Stomach (tissue), 4 donors: Measurements from ENCODE around the gene SGPL1.

Experiments used
- POLR2A ChIP-seq, 4 donors: fragments of 450-650 bp; IDR thresholded peaks; one replicate each; pipeline ENCODE4 v1.6.1; 2016; ENCODE audit warnings: antibody characterized with exemption in 4 of 4, control low read depth in 2 of 4, mild to moderate bottlenecking in 1 of 4, moderate library complexity in 1 of 4
- TF ChIP-seq, protein P1 (sequence below), 7 experiments: fragments of 450-650 bp in 4 of 7; fragments of 200-600 bp in 3 of 7; sonication (generic) in 3 of 7; IDR thresholded peaks; one replicate each; pipeline ENCODE4 v1.5.1; 2016 to 2019; ENCODE audit warnings: antibody characterized with exemption in 7 of 7, control low read depth in 2 of 7, mild to moderate bottlenecking in 1 of 7

DNA sequence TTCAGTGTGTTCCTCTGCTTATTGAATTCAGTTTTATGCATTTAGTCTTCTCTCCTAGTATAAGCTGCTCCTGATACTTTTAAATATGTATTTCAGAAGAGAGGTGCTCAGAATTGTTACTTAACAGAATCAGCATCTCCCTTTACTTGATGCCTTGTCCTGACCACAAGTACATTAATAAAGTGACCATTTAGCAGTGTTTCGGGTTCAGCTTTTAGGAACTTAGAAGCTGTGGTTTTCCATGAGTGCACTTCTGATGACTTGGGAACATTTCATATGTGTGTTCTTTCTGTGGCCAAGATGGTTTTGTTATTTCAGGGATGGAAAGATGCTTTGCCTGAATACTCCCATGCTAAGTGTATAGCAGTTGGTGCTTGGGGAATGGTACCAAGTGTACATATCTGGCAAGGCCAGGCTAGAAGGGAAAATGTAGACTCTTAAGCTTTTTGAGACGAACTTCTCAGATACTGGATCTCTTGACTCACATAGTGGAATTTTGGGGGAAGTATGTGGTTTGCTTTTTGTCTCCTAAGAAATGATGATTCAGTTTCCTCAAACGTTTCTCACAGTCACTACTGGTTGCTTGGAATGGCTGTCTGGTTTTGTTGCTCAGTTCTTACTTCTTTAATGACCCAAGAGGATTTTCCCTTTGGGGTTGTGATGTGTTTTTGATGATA lies 17.2 kb downstream of the SGPL1 start:
- TF ChIP-seq, protein P1, sequence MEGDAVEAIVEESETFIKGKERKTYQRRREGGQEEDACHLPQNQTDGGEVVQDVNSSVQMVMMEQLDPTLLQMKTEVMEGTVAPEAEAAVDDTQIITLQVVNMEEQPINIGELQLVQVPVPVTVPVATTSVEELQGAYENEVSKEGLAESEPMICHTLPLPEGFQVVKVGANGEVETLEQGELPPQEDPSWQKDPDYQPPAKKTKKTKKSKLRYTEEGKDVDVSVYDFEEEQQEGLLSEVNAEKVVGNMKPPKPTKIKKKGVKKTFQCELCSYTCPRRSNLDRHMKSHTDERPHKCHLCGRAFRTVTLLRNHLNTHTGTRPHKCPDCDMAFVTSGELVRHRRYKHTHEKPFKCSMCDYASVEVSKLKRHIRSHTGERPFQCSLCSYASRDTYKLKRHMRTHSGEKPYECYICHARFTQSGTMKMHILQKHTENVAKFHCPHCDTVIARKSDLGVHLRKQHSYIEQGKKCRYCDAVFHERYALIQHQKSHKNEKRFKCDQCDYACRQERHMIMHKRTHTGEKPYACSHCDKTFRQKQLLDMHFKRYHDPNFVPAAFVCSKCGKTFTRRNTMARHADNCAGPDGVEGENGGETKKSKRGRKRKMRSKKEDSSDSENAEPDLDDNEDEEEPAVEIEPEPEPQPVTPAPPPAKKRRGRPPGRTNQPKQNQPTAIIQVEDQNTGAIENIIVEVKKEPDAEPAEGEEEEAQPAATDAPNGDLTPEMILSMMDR (IDR thresholded peaks at IDR 0.05): no peak
- TF ChIP-seq POLR2A (IDR thresholded peaks at IDR 0.05): no peak
